Sigmoid colon (tissue), 7 donors: ENCODE measurements around the gene RBM33. TPM values are rescaled to one million over a fixed set of nuclear protein-coding genes. Genes with fewer than 3 reads are reported as not detected.

Experiments used
- DNase-seq: peaks from one replicate; pipeline ENCODE4 v3.0.0-alpha.2; 2019
- H3K27ac ChIP-seq, 4 donors: fragments of 200-600 bp; sonication (generic); one replicate each; pipeline ENCODE4 v1.5.1; 2016 to 2019; ENCODE audit warnings: mild to moderate bottlenecking in 1 of 4
- H3K27me3 ChIP-seq, 3 donors: fragments of 200-600 bp; sonication (generic); one replicate each; pipeline ENCODE4 v1.5.1; 2019; ENCODE audit warnings: mild to moderate bottlenecking in 1 of 3
- H3K36me3 ChIP-seq, 4 donors: fragments of 200-600 bp; sonication (generic); one replicate each; pipeline ENCODE4 v1.5.1; 2016 to 2019
- H3K4me1 ChIP-seq, 4 donors: fragments of 200-600 bp; sonication (generic); one replicate each; pipeline ENCODE4 v1.5.1; 2017 to 2019
- H3K4me3 ChIP-seq, 4 donors: fragments of 200-600 bp; sonication (generic); one replicate each; pipeline ENCODE4 v1.5.1; 2017 to 2019; ENCODE audit warnings: mild to moderate bottlenecking in 2 of 4, moderate library complexity in 1 of 4
- H3K9me3 ChIP-seq, 4 donors: fragments of 200-600 bp in 3 of 4; sonication (generic) in 3 of 4; one replicate each; pipeline versions ENCODE4 v1.5.1 to v1.6.1; 2013 to 2019
- EP300 ChIP-seq, 4 donors: sonication (generic); formaldehyde crosslinking; IDR thresholded peaks; one replicate each; pipeline ENCODE4 v1.6.1; 2017; ENCODE audit warnings: antibody characterized with exemption in 4 of 4
- POLR2A ChIP-seq, 2 donors: fragments of 450-650 bp; IDR thresholded peaks; one replicate each; pipeline ENCODE4 v1.6.1; 2016; ENCODE audit warnings: antibody characterized with exemption in 2 of 2, mild to moderate bottlenecking in 2 of 2, moderate library complexity in 2 of 2
- POLR2AphosphoS5 ChIP-seq, 4 donors: sonication (generic); formaldehyde crosslinking; IDR thresholded peaks; one replicate each; pipeline ENCODE4 v1.6.1; 2017; ENCODE audit warnings: antibody characterized with exemption in 4 of 4
- WGBS, 2 donors: extraction: QIAGEN DNeasy Blood & Tissue Kit; methylation state at CpG; one replicate each; pipeline ENCODE4 v1.1.7; 2013; 5-methylcytosine and 5-hydroxymethylcytosine counted together
- intact Hi-C: fragments of 100-400 bp; cut with DNase I; formaldehyde crosslinking; loops from one replicate; pipeline ENCODE4 v1.15.1; 2023
- polyA plus RNA-seq, 3 donors: library from polyadenylated mRNA; stranded (reverse); fragments of 200-250 nt; gene quantifications; one replicate each; pipeline ENCODE4 v1.2.3, GENCODE V29; 2013
- total RNA-seq, 4 donors: library from RNA; depleted of rRNA; stranded (reverse); fragments of >200 nt; gene quantifications; one replicate each; pipeline ENCODE4 v1.1.0, GENCODE V29; 2016
- TF ChIP-seq, protein P1 (sequence below), 4 experiments: fragments of 450-650 bp in 3 of 4; fragments of 200-600 bp in 1 of 4; IDR thresholded peaks; one replicate each; pipeline ENCODE4 v1.5.1; 2016 to 2019; ENCODE audit warnings: antibody characterized with exemption in 4 of 4, mild to moderate bottlenecking in 3 of 4, moderate library complexity in 2 of 4
- donor health status: healthy with polysubstance abuse.
- donor health status: Bipolar disorder and iron deficiency.
- donor health status: healthy.

Gene RBM33
- total and polyA plus RNA-seq, 7 donors, result 3.6 to 60.4 (median 30.8) TPM

- Histone ChIP-seq H3K9me3 (peaks cover 0 to 6% (median 2%) of the 10 kb centered on the region in 4 donors), H3K4me3 (peak overlapping the region; percentile 90 to 99 (median 94)), H3K36me3 (peaks cover 0 to 32% (median 1%) of the 10 kb centered on the region in 4 donors), H3K27ac (peak overlapping the region; percentile 91 to 98 (median 95)), H3K27me3 (no peaks in the 10 kb centered on the region), H3K4me1 (peaks cover 0 to 34% (median 22%) of the 10 kb centered on the region in 4 donors)
- TF ChIP-seq POLR2A (IDR thresholded peaks at IDR 0.05) (no peak), POLR2AphosphoS5 (IDR thresholded peaks at IDR 0.05) (no peak), EP300 (IDR thresholded peaks at IDR 0.05) (no peak)
- TF ChIP-seq, protein P1, sequence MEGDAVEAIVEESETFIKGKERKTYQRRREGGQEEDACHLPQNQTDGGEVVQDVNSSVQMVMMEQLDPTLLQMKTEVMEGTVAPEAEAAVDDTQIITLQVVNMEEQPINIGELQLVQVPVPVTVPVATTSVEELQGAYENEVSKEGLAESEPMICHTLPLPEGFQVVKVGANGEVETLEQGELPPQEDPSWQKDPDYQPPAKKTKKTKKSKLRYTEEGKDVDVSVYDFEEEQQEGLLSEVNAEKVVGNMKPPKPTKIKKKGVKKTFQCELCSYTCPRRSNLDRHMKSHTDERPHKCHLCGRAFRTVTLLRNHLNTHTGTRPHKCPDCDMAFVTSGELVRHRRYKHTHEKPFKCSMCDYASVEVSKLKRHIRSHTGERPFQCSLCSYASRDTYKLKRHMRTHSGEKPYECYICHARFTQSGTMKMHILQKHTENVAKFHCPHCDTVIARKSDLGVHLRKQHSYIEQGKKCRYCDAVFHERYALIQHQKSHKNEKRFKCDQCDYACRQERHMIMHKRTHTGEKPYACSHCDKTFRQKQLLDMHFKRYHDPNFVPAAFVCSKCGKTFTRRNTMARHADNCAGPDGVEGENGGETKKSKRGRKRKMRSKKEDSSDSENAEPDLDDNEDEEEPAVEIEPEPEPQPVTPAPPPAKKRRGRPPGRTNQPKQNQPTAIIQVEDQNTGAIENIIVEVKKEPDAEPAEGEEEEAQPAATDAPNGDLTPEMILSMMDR (IDR thresholded peaks at IDR 0.05), result no peak
- DNase-seq, result no peak
- 0 to 1% methylated on average over 32 of the region's 32 CpGs for WGBS, 2 donors
- intact Hi-C loops, result loop anchor here (10.0 kb wide), 2 partner anchors 121 to 349 kb away; partner anchors contain the start of gene INSIG1
Observed at GRCh38 chr7:155643804-155644177, 670 bp upstream of the RBM33 start.

DNA sequence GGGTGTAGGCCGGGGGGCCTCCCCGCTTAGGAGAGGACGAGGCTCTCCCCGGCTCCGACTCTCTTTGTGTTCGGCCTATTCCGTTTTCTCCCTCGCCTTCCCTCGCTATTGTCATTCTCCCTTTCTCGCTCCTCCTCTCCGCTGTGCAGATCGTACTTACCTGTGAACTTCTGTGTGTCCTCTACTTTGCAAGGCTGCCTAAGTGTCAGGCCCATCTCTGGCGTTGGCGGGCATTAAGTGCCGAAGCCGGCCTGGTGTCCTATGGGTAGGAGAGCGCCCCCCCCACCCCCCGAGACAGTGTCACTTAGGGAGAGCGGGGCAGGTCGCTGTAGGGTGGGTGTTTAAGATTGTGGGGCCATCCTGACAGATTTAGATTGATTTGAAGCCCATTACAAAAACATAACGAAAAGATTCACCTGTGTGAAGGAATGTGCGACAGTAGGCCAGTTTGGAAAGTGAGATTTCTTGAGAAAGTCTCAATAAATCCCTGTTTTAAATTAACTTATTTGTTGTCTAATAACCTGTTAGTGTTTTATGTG, 579 bp downstream of the RBM33 start:
- Histone ChIP-seq H3K9me3 (peaks cover 0 to 12% (median 6%) of the 10 kb centered on the region in 4 donors), H3K4me3 (peak overlapping the region; percentile 90 to 99 (median 94)), H3K27me3 (no peaks in the 10 kb centered on the region), H3K4me1 (peaks cover 0 to 34% (median 22%) of the 10 kb centered on the region in 4 donors), H3K36me3 (peaks cover 0 to 32% (median 1%) of the 10 kb centered on the region in 4 donors), H3K27ac (peak overlapping the region; percentile 91 to 98 (median 95))
- intact Hi-C loops, result loop anchor here (10.0 kb wide), 2 partner anchors 120 to 350 kb away; partner anchors contain the start of gene INSIG1
- DNase-seq, result no peak
- 0 to 1% methylated on average over 22 of the region's 22 CpGs for WGBS, 2 donors
- TF ChIP-seq EP300 (IDR thresholded peaks at IDR 0.05), result no peak
- TF ChIP-seq, protein P1 (IDR thresholded peaks at IDR 0.05), result no peak
- no peak for TF ChIP-seq POLR2A (IDR thresholded peaks at IDR 0.05)
- no peak for TF ChIP-seq POLR2AphosphoS5 (IDR thresholded peaks at IDR 0.05)

GRCh38 chr7:155645662-155646061, 1.2 kb downstream of the RBM33 start:
- WGBS, 2 donors, result 15 to 29% methylated on average over 7 of the region's 7 CpGs
- peak overlapping the region in 3 of 4 donors; percentile 91 to 98 (median 94) for H3K27ac ChIP-seq
- TF ChIP-seq EP300 (IDR thresholded peaks at IDR 0.05), result no peak
- no peak for TF ChIP-seq POLR2A (IDR thresholded peaks at IDR 0.05)
- TF ChIP-seq, protein P1 (IDR thresholded peaks at IDR 0.05), result no peak
- no peak for TF ChIP-seq POLR2AphosphoS5 (IDR thresholded peaks at IDR 0.05)
- intact Hi-C loops, result loop anchor here (10.0 kb wide), 2 partner anchors 119 to 351 kb away; partner anchors contain the start of gene INSIG1
- no peaks in the 10 kb centered on the region for H3K27me3 ChIP-seq
- DNase-seq, result no peak
- H3K9me3 ChIP-seq, result peaks cover 0 to 12% (median 6%) of the 10 kb centered on the region in 4 donors
- peaks cover 0 to 34% (median 22%) of the 10 kb centered on the region in 4 donors for H3K4me1 ChIP-seq
- H3K4me3 ChIP-seq, result peak overlapping the region; percentile 90 to 99 (median 94)
- H3K36me3 ChIP-seq, result peaks cover 0 to 30% (median 1%) of the 10 kb centered on the region in 4 donors

- intact Hi-C loops, result loop anchor here (10.0 kb wide), 2 partner anchors 118 to 352 kb away; partner anchors contain the start of gene INSIG1
- H3K27ac ChIP-seq, result no peak overlapping the region
- peaks cover 0 to 21% (median 1%) of the 10 kb centered on the region in 4 donors for H3K36me3 ChIP-seq
- no peak for DNase-seq
- peaks cover 0 to 41% (median 22%) of the 10 kb centered on the region in 4 donors for H3K4me1 ChIP-seq
- TF ChIP-seq, protein P1 (IDR thresholded peaks at IDR 0.05), result no peak
- TF ChIP-seq EP300 (IDR thresholded peaks at IDR 0.05) (no peak), POLR2A (IDR thresholded peaks at IDR 0.05) (no peak), POLR2AphosphoS5 (IDR thresholded peaks at IDR 0.05) (no peak)
- no peak overlapping the region for H3K4me3 ChIP-seq
- peaks cover 0 to 12% (median 6%) of the 10 kb centered on the region in 4 donors for H3K9me3 ChIP-seq
- 79 to 85% methylated on average over 7 of the region's 7 CpGs for WGBS, 2 donors
- H3K27me3 ChIP-seq, result no peaks in the 10 kb centered on the region
Observed at GRCh38 chr7:155646669-155647068, 2.2 kb downstream of the RBM33 start.
